GM18499 (cell line): ENCODE measurements around the gene NRXN2.
"Not testable (repeated sequence)": the region's sequence is repeated elsewhere in the genome, so short reads cannot be mapped to it uniquely, and the experiment has no call there.

Experiments used
- ATAC-seq: cut with Tn5 transposase; IDR thresholded peaks from one replicate; pipeline ENCODE4 v1.9.1; 2021; ENCODE audit warnings: moderate number of reproducible peaks; ENCODE audit not compliant: insufficient read depth, unreplicated experiment

Gene NRXN2

DNA sequence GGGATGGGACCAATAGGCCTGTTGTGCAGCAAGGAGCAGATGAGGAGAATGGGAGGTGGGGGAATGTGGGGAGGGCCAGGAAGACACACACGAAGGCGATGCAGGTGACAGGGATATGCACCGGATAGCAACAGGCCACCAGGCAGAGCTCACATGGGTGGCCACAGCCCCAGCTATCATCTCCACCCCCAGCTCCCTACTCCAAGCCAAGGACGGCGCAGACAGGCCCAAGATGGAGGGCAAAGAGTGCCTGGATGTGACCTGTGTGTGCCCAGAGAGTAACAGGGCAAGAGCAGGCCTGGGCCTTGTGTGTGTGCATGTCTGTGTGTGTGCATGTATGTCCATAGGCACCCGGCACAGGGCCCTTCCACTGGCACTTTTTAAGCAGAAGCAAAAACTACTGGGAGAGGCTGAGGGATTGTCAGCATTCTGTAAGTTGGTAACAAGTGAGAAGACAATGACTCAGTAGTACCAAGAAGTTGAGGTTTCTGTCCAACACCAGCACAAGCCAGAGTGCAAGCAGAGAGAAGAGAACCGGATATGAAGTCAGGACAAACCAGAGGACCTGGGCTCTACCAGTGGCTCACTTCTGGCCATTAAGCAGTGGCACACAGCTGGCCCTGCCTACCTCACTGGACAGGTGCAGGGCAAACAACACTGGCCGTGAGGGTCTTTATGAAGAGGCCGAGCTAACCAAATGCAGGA is 36.4 kb downstream of the NRXN2 start:
- no peak for ATAC-seq

DNA sequence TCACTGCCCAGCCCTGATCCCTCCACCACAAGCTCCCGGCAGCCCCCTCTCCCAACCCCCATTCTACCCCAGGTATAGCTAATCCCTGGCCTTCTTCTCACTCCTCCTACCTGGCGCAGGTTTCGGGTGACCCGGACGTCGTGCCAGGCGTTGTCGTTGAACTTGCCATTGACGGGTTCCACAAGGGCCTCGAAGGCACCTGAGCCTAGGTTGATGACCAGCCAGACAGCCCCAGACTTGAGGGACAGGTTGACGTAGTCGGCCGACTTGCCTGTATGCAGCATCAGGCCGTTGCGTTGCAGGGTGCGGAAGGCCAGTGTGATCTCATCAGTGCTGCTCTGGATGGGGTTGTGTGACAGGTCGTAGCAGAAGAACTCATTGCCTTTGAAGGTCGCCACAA is 37.5 kb downstream of the NRXN2 start:
- ATAC-seq = no peak

DNA sequence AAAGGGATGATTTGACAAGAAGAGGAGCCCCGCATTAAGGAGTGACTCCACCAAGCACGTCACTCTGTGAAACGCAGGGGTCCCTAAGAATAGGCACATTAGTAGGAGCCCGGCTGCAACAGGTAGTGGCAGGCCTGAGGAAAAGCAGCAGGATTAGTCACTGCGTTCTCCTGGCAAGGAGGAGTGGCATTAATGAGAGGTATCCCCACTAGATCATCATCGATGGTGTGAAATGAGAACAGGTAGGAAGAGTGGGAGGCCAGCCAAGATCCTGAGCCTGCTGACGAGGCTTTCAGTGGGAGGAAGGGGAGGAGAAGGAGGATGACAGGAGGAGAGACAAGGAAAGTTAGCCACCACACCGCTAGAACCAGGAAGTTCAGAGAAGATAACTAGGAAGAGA is 38.6 kb downstream of the NRXN2 start:
- ATAC-seq = no peak

DNA sequence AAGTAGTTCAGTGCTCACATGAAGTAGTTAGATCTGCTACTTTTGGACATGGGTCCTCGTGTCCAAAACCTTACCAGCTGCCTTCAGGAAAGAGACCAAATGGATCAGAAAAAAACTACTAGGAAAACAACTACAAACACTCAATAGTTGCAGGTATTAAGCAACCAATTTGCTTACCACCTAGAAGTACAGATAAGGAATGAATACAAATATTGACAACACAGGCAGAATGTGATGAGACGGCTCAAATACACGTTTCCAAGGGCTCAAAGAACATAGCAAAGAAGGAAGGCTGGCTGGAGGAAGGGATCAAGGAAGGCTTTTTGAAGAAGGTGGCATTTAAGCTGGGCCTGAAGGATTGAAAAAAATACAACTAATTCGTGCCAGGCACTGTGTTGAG is 41.8 kb downstream of the NRXN2 start:
- no peak for ATAC-seq

DNA sequence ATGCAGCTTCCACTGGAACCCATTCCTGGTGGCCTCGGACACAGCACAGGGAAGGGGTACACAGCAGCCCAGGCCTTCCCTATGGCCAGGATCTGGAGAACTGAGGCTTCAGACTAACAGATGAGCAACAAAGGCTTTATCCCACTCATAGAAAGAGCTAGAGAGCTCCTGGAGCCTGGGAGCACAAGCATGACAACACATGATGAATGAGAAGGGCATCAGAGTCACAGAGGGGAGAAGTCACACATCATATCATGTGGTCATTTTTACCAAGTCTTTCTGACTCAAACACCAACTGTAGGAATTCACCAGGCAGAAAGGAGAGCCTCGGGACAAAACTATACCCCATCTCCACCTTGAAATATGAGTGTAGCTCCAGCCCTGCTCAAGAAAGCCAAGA is 43.2 kb downstream of the NRXN2 start:
- ATAC-seq = no peak

DNA sequence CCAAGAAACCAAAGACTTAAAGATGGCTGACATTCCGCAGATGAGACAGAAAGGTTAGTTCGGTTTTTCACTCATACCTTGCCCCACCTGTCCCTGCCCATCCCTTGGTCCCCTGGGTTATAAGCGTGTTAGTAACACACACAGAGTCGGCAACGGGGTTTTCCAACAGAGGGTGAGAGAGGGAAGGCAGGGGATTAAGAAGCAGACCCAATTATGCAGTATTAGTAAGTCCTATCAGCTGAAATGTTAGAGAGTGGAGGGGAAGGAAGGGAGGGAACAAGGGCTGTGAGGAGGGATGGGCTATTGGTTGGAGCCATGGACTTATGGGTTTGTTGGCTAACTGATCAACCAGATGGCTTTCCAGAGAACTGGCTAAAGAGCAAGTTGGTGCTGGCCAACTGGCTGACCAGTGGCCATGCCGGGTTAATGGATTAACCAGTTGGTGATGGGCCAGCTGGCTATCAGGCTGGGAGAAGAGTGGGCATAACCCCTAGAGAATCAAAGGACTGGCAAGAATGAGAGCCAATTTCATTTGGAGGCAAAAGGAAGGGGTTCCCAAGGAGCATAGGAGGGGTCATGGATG is 45.5 kb downstream of the NRXN2 start:
- no peak for ATAC-seq

DNA sequence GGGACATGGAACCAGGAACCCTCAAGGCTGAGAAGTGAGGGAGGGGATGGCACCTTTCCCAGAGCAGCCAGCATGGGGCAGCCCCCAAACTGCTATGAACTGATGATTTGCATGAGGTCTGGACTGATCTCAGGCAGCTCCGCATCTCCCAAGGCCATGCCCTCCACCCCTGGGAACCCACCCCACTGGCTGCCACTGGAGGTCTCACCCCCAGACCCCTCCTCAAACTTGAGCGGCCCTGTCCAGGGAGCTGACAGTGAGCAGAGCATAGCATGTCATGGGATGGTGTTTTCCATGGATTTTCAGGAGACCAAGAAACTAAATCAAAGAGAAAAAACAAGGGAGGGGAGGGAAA is 46.8 kb downstream of the NRXN2 start:
- no peak for ATAC-seq

DNA sequence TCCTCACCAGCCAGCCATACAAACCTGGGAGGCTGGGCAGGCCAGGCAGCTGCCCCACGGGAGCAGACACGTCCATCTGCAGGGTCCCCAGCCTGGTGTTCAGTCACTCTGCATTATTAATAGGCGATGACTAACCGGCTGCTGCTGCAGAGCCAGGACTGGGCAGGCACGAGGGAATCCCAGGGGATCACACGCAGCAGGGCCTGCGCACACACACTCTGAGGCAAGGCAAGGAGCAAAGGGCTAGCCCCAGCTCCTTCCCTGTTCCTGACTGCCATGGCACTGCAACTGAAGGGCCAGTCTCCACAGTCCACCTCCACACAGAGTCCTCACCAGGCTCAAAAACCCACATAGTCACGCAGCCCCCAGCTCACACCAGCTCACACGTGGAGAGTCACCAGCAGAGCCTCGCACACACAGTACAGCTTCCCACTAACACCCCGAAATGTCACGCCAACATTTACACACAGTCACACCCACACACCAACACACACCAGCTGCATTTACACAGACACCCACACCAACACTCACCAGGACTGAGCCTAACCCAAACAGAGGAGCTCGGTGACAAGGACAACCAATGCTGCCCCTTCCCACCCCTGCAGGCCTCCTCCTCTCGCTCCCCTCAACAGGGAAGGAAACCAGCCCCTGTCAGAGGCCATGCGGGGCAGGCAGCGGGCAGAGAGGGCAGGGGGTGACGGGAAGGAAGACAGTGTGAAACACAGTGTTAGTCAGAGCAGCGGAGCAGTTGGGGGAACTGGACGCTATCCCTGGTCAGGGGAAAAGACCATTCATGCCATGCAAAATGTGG is 47.3 kb downstream of the NRXN2 start:
- ATAC-seq = no peak

DNA sequence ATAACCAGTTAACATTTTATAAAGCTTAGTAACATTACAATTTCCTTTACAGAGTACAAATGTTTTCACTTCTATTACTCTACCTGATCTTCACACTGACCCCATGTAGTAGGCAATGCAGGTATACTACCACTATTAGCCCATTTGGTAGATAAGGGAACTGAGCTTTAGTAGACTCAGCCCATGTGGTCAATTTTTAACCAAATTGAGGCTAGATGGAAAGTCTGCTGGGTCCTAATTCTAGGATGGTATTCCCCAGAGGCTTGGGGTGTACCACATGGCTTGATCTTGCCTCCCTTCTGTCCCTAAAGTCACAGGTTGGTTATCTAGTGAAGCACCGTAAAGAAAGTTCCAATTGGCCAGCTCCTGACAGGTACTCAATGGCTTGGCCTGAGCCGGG is 48.2 kb downstream of the NRXN2 start:
- ATAC-seq = no peak

DNA sequence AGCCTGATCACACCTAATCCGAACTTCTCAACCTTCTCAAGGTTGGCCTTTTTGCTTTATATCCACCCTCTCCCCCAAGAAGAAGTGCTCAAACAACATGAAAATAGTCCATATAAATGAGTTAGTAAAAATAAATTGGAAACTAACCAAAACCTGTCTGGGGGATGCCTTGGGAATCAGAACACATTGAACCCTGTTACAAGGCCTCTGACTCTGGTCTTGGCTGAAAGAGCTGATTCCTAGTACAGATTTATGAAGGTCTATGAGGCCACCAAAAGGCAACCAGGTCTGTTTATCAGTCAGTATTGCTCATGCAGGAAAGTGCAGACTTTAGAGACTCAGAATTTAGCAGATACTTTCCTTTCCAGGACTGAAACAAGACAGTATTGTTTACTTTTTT is 49.7 kb downstream of the NRXN2 start:
- ATAC-seq = no peak

DNA sequence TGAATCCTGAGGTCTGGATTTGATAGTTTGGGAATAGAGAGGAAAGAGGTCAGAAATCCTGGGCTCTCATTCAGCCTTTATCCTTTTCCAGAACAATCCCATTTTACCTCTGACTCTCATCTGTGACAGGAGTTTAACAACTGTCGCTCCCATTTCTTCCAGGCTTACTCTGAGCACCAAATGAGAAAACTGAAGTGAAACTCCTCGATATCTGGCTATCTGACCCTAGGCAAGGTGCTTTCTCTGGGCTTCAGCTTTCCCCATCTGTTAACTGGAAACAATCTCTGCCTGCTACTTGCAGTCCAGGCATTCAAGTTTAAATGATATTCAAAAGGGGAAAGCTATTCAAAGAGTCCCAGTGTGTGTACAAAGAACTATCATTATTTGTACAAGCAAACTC is 50.1 kb downstream of the NRXN2 start:
- ATAC-seq = no peak

DNA sequence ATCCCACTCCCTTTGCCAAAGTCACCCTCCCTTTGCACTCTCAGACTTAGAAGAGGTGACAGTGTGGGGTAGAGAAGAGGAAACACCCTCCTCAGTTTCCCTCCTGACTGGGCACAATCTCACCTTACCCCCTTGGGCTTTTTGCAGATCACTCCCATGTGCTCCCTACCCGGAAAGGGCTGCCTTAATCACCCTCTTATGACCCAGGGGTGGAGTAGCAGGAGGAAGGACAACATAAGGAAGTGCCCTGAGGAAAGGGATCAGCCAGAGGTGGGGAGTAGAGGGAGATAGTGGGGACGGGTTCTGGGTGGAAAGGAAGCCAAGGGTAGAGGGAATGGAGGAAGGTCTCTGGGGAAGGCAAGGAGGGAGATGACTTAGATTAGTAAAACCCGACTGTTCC is 52.0 kb downstream of the NRXN2 start:
- no peak for ATAC-seq

DNA sequence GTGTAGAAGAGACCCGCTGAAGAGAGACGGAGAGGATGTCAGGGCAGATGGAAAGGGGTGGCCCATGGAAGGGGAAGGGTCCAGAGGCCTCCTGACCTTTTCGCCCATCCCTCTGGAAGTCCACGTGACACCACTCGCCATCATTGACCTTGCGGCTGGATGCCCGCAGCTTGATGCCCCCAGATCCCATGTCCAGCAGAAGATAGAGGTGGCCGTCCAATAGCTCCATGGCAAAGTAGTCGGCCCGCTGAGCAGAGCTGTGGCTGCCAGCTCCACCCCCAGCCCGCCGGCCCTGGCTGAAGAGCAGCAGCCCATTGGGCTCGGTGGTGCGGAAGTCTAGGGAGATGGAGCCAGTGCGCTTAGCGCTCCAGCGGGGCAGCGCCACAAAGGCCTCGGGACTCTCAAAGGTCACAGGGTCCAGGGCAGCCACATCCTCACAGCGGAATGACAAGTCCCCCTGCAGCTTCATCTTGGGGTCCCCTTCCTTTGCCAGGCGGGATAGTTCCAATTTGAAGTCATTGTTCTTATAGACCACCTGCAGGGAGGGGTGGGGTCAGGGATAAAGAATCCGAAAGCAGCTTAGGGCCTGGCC is 55.7 kb downstream of the NRXN2 start:
- ATAC-seq = no peak

DNA sequence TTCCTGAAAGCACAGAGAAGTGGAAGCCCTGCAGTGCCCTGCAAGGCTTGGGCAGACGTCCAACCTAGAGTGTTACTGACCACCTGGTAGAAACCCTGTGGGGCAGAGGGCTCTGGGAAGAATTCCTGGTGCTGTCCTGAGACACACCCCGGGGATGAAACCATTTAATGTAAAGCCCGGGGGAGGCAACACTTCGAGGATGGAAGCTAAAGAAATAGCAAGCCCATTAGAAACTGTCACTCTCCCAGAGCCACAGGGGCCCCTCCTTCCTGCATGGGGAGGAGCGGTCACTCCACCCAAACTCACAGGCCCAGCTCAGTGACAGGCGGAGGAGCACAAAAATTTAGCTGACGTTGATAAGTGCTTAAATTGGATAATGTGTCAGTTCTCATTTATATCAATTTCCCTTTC is 57.6 kb downstream of the NRXN2 start:
- ATAC-seq = no peak

DNA sequence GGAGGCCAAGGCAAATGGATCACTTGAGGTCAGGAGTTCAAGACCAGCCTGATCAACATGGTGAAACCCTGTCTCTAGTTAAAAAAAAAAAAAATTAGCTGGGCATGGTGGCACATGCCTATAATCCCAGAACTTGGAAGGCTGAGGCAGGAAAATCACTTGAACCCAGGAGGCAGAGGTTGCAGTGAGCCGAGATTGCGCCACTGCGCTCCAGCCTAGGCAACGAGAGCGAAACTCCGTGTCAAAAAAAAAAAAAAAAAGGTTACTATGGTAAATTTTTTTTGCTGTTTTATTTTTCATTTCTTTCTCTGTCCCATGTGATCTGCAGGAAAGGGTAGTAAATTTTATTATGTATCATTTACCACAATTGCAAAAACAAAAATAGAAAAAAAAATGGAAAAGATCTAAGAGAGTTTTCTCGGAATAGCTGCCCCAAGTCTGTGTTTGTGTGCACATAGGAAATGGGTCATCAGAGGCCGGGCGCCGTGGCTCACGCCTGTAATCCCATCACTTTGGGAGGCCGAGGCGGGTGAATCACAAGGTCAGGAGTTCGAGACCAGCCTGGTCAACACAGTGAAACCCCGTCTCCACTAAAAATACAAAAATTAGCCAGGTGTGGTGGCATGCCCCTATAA is 58.6 kb downstream of the NRXN2 start:
- not testable (repeated sequence) for ATAC-seq

DNA sequence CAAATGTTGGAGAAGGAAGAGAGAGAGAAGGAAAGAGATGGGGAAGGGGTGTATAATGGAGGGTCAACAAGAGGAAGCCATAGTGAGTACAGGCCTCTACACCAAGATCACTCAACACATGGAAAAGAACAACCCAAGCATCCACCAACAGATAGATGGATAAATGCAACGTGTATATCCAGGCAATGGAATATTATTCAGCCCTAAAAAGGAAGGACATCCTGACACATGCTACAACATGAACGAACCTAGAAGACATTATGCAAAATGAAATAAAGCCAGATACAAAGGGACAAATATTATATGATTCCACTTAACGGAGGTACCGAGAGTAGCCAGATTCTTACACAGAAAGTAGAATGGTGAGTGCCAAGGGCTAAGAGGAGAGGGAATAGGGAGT is 59.3 kb downstream of the NRXN2 start:
- no peak for ATAC-seq

DNA sequence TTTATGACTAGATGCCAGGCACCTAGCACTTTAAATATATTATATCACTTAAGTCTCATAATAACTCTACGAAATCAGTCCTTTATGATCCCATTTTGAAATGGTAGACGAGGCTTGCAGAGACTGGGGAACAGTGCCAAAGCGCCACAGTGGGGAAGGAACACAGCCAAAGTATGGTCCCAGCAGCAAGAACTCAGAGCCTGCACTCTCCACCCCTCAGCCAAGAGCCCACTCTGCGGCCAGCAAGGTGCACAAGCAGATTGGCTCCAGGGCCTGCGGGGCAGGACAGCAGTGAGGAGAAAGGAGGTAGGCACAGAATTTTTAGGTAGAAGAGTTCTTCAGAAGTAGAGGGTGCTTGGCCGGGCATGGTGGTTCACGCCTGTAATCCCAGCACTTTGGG is 61.4 kb downstream of the NRXN2 start:
- ATAC-seq = no peak

DNA sequence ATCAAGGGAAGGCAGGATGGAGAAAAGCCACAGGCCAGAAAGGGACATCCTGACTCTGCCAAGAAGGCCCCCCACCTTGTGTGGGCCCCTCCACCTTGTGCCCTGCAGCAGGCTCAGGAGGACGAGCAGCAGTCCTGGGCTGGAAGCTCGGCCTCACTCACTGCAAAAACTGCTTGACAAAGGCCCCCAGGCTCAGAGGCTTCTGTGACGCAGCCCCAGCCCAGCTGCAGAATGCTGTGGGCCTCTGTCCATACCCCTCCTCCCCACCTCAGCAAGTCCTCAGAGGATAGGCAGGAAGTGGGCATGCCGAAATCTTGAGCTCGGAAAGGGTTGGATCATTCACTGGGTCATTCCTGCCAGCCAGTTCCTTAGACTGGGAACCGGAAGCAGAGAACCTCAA is 61.9 kb downstream of the NRXN2 start:
- no peak for ATAC-seq

DNA sequence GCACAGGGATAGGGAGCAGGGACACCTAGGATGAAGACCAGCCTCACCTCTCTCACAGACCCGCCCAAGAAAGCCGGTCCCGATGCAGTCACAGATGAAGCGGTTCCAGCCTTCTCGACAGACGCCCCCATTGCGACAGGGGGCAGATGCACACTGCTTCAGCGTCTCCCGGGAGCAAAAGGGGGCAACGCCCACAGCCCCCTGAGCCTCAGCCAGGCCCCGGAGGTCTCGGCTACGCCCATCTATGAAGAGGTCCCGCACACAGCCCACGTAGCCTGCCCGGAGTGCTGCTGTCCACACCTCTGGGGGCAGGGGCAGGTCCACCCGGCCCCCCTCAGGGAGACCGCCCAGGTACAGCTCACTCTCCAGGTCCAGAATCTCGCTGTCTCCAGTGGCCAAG is 62.3 kb downstream of the NRXN2 start:
- no peak for ATAC-seq

DNA sequence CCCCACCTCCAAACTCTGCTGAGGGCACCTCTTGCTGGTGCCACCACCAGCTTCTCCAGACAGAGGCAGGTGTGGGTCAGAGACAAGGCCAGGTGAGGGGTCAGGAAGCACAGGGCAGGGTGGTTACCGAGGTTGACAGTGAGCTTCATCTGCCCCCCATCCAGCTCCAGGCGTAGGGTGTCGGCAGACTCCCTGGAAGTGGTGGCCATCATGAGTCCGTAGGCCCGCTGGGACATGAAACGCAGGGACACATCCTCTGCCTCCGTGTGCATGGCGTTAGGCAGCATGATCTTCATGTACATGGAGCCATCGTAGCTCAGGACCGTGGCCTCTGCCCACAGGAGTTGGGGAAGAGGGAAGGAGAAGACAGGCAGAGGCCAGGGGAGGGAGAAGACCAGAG is 62.8 kb downstream of the NRXN2 start:
- no peak for ATAC-seq
